B cell (primary cell): ENCODE measurements around the gene COL16A1. TPM values are rescaled to one million over a fixed set of nuclear protein-coding genes. Genes with fewer than 3 reads are reported as not detected.

ENCODE experiments used
- ATAC-seq: fragments of 200-7000 bp; cut with Tn5 transposase; one replicate; pipeline ENCODE4 v1.10.0; 2021; ENCODE audit warnings: low read depth, mild to moderate bottlenecking, moderate number of reproducible peaks, moderate library complexity
- CTCF ChIA-PET: fragments of 350-600 bp; sonication (Branson Sonifier 250); formaldehyde crosslinking; loops from one replicate; lab custom pipeline; 2021; ENCODE audit warnings: antibody characterized with exemption, inconsistent platforms; lab: Charles Lee
- POLR2A ChIA-PET: fragments of 350-600 bp; sonication (Branson Sonifier 250); formaldehyde crosslinking; loops from one replicate; lab custom pipeline; 2021; ENCODE audit warnings: antibody characterized with exemption; lab: Charles Lee
- DNase-seq: peaks from one replicate; pipeline ENCODE4 v3.0.0; 2013
- H2AFZ ChIP-seq: 2 replicates; pipeline ENCODE4 v1.6.1; 2012; ENCODE audit warnings: mild to moderate bottlenecking, low read depth, low read length; ENCODE audit not compliant: insufficient read depth, poor library complexity, severe bottlenecking
- H3K27ac ChIP-seq, 2 donors: 1 replicate in 1 of 2; 2 replicates in 1 of 2; pipeline ENCODE4 v1.5.1; 2012 to 2013; ENCODE audit warnings: low read length in 2 of 2, mild to moderate bottlenecking in 2 of 2, moderate library complexity in 1 of 2
- H3K27me3 ChIP-seq, 4 experiments: fragments of 200-600 bp in 1 of 4; sonication (generic) in 1 of 4; replicated peaks in 1 of 4; 1 replicate in 2 of 4; 2 replicates in 2 of 4; pipeline versions ENCODE4 v1.6.1 to v1.7.0; 2013 to 2016; ENCODE audit warnings: low read length in 3 of 4, mild to moderate bottlenecking in 2 of 4, mixed read lengths in 1 of 4, moderate library complexity in 1 of 4; ENCODE audit not compliant: insufficient read depth in 4 of 4, control insufficient read depth in 3 of 4; ENCODE audit errors: control extremely low read depth in 1 of 4
- H3K36me3 ChIP-seq, 2 experiments: replicated peaks in 1 of 2; 1 replicate in 1 of 2; 2 replicates in 1 of 2; pipeline versions ENCODE4 v1.6.1 to v1.7.1; 2013; ENCODE audit warnings: low read length in 1 of 2; ENCODE audit not compliant: insufficient read depth in 2 of 2, control insufficient read depth in 1 of 2; ENCODE audit errors: control extremely low read depth in 1 of 2, extremely low read depth in 1 of 2
- H3K4me1 ChIP-seq, 2 donors: fragments of 200-600 bp in 1 of 2; sonication (generic) in 1 of 2; 1 replicate in 1 of 2; 2 replicates in 1 of 2; pipeline versions ENCODE4 v1.5.1 to v1.6.1; 2013 to 2017; ENCODE audit warnings: low read length in 2 of 2; ENCODE audit not compliant: control insufficient read depth in 2 of 2, insufficient read depth in 2 of 2
- H3K4me2 ChIP-seq: replicated peaks from 2 replicates; pipeline ENCODE3; 2012; ENCODE audit warnings: mild to moderate bottlenecking, low read depth, low read length; ENCODE audit not compliant: poor library complexity, severe bottlenecking
- H3K4me3 ChIP-seq, 5 experiments: fragments of 200-600 bp in 1 of 5; sonication (generic) in 1 of 5; 1 replicate in 3 of 5; 2 replicates in 2 of 5; pipeline versions ENCODE4 v1.5.1 to v1.7.0; 2011 to 2016; ENCODE audit warnings: low read length in 4 of 5, mild to moderate bottlenecking in 4 of 5, low read depth in 2 of 5, control low read depth in 1 of 5, moderate library complexity in 1 of 5; ENCODE audit not compliant: insufficient read depth in 1 of 5; ENCODE audit errors: control extremely low read depth in 1 of 5, extremely low read depth in 1 of 5
- H3K79me2 ChIP-seq: fragments of 200-600 bp; sonication (generic); one replicate; pipeline ENCODE4 v1.6.0; 2016; ENCODE audit warnings: low read length; ENCODE audit not compliant: control insufficient read depth, insufficient read depth
- H3K9ac ChIP-seq: fragments of 200-600 bp; sonication (generic); 2 replicates; pipeline ENCODE4 v1.6.1; 2017; ENCODE audit warnings: mild to moderate bottlenecking, low read length, moderate library complexity
- H3K9me3 ChIP-seq, 3 donors: one replicate each; pipeline versions ENCODE4 v1.6.1 to v1.7.1; 2013; ENCODE audit warnings: low read length in 2 of 3; ENCODE audit not compliant: control insufficient read depth in 2 of 3, insufficient read depth in 1 of 3; ENCODE audit errors: control extremely low read depth in 1 of 3
- H4K20me1 ChIP-seq: 2 replicates; pipeline ENCODE4 v1.6.0; 2012; ENCODE audit warnings: mild to moderate bottlenecking, low read length; ENCODE audit not compliant: insufficient read depth, control insufficient read depth, poor library complexity, severe bottlenecking
- H3K27ac Mint-ChIP-seq: one replicate; pipeline ENCODE4 v1.8.0; 2021; ENCODE audit warnings: mixed read lengths
- H3K27me3 Mint-ChIP-seq: one replicate; pipeline ENCODE4 v1.8.0; 2021; ENCODE audit warnings: mixed read lengths
- H3K4me1 Mint-ChIP-seq: one replicate; pipeline ENCODE4 v1.8.0; 2021; ENCODE audit warnings: mixed read lengths
- H3K4me3 Mint-ChIP-seq: one replicate; pipeline ENCODE4 v1.8.0; 2021; ENCODE audit warnings: mixed read lengths
- H3K9me3 Mint-ChIP-seq: one replicate; pipeline ENCODE4 v1.8.0; 2022; ENCODE audit warnings: mixed read lengths; ENCODE audit not compliant: insufficient read depth
- EZH2 ChIP-seq: IDR thresholded peaks from 2 replicates; pipeline ENCODE4 v1.6.1; 2012; ENCODE audit warnings: borderline replicate concordance, low read depth, mild to moderate bottlenecking, moderate library complexity, low read length; ENCODE audit not compliant: insufficient read depth, poor library complexity, severe bottlenecking
- WGBS: methylation state at CpG from one replicate; pipeline ENCODE4 v1.1.5; 2013; ENCODE audit warnings: missing lambda C conversion rate; ENCODE audit not compliant: insufficient coverage; 5-methylcytosine and 5-hydroxymethylcytosine counted together
- intact Hi-C: fragments of 100-400 bp; cut with micrococcal nuclease; formaldehyde crosslinking; loops from one replicate; pipeline ENCODE4 v1.10.0; 2022
- polyA plus RNA-seq: library from polyadenylated mRNA; depleted of rRNA; stranded (reverse); fragments of >200 nt; gene quantifications from 2 replicates; pipeline ENCODE4 v1.2.3, GENCODE V29; 2012
- total RNA-seq, 2 donors: library from RNA; stranded (reverse); fragments of 120-200 nt in 1 of 2; gene quantifications; 1 replicate in 1 of 2; 2 replicates in 1 of 2; pipeline versions ENCODE4 v1.2.3 to v1.2.4, GENCODE V29; 2013 to 2022
- TF ChIP-seq, protein P1 (sequence below): fragments of 200-600 bp; IDR thresholded peaks from one replicate; pipeline ENCODE4 v1.8.0; 2022; ENCODE audit warnings: antibody characterized with exemption, mild to moderate bottlenecking

COL16A1 gene
- total and polyA plus RNA-seq, 2 donors (not counting 1 experiment from before 2014, with no cell fraction given): 0.07 TPM; not detected in 1

DNA sequence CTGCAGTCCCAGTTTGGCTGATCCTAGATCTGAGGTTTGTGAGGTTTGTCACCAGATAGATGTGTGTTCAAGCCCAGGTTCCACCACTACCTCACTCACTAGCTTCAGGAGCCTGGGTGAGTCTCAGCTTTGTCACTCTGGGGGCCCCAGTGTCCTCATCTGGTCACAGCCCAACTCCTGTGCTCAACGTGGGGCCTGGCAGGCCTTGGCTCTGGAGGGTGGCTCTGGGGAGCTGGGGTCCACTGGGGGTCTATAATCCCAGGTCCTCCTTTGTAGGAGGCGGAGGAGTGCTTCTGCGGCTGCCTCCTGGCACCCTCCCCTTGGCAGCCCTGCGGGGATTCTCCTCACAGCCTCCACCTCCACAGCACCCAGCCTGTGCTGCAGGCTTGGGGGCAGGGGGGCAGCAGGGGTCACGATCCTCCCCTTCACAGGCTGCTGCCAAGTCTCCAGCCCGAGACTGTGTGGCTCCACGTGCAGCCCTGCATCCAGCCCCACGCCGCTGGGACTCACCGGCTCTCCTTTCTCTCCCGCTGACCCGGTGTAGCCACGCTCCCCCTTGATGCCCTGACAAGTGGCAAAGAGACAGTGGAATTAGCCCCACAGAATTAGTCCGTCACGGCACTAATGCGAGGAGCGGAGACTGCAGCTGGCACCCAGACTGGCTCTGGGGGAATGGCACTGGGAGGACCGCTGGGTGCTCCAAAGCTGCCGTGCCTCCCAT, 36.6 kb downstream of the COL16A1 start:
- peaks cover 10 to 12% of the 10 kb centered on the region in 2 donors for H3K4me1 ChIP-seq
- no peak overlapping the region for H3K27ac ChIP-seq
- Mint-ChIP-seq H3K4me1 (peaks cover 10% of the 10 kb centered on the region), H3K27ac (no peak overlapping the region), H3K4me3 (no peak overlapping the region), H3K27me3 (peaks cover 33% of the 10 kb centered on the region), H3K9me3 (no peaks in the 10 kb centered on the region)
- H3K4me2 ChIP-seq: no peak overlapping the region
- no peaks in the 10 kb centered on the region for H4K20me1 ChIP-seq
- no peak overlapping the region for H3K9ac ChIP-seq
- H3K79me2 ChIP-seq: no peaks in the 10 kb centered on the region
- TF ChIP-seq, protein P1, sequence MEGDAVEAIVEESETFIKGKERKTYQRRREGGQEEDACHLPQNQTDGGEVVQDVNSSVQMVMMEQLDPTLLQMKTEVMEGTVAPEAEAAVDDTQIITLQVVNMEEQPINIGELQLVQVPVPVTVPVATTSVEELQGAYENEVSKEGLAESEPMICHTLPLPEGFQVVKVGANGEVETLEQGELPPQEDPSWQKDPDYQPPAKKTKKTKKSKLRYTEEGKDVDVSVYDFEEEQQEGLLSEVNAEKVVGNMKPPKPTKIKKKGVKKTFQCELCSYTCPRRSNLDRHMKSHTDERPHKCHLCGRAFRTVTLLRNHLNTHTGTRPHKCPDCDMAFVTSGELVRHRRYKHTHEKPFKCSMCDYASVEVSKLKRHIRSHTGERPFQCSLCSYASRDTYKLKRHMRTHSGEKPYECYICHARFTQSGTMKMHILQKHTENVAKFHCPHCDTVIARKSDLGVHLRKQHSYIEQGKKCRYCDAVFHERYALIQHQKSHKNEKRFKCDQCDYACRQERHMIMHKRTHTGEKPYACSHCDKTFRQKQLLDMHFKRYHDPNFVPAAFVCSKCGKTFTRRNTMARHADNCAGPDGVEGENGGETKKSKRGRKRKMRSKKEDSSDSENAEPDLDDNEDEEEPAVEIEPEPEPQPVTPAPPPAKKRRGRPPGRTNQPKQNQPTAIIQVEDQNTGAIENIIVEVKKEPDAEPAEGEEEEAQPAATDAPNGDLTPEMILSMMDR: no peak
- TF ChIP-seq EZH2: no peak
- no peak overlapping the region for H3K4me3 ChIP-seq
- CTCF ChIA-PET: interaction anchor here (1.1 to 10.8 kb wide), 2 partner anchors 16 to 123 kb away, joined by 3 to 184 read pairs; no protein-coding TSS in a partner anchor
- no peaks in the 10 kb centered on the region for H3K36me3 ChIP-seq
- POLR2A ChIA-PET: no interaction called here
- no peak overlapping the region for H2AFZ ChIP-seq
- DNase-seq (no peak), ATAC-seq (no peak)
- WGBS: 92% methylated on average over 19 of the region's 19 CpGs
- H3K27me3 ChIP-seq: peaks cover 0 to 28% (median 9%) of the 10 kb centered on the region in 4 experiments
- intact Hi-C loops: no loop called here
- H3K9me3 ChIP-seq: no peaks in the 10 kb centered on the region
